Femur (tissue), 1 donor: ENCODE measurements around the gene UNC5CL.

Source experiments
- DNase-seq: peaks from one replicate; pipeline ENCODE4 v3.0.0-alpha.2; 2017

UNC5CL gene

DNA sequence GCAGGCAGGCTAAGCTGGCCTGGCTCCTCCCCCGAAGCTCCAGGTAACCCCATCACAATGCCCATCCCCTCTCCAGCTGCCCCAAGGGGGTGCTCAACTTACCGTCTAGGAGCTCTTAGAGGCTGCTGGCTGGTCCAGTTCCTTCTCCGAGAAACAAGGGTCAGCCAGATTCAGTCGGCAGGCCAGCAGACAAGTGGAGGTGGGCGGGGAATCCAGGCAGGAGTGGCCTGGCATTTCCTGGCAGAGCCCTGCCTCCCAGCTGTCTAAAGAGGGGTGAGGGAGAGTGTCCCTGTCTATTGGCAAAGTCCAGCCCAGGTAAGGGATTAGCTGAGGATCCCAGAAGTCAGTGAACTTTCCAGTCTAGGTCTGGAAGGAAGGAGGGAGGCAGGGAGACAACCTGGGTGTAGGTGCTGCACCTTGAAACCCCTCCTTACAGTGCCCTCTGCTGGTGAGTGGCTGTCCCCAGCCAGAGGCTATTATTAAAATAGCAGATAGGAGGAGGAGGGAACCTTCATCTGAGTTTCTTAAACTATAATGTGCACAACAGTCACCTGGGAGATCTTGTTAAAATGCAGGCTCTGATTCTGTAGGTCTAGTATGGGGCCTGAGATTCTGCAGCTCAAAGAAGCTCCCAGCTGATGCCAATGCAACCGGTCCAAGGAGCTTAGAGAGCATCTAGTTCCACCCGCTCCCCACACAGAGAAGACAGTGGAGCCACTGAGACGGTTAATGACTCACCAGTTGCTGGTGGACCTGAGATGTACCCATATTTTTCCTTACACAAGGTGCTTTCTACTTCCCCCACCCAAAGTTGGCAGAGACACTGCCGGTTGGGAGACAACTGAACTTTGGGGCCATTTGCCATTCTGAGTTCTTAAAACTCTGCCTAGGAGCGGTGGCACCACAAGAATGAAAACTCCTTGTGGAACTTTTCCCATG is at the start of gene UNC5CL:
UNC5CL (minus strand) TSS at position 162 of the 939 bp plus-strand sequence. CDS start 4,147 bp downstream, outside the sequence.
- no peak for DNase-seq

GRCh38 chr6:41088451-41088850 is 49.4 kb upstream of the UNC5CL start:
- no peak for DNase-seq

DNA sequence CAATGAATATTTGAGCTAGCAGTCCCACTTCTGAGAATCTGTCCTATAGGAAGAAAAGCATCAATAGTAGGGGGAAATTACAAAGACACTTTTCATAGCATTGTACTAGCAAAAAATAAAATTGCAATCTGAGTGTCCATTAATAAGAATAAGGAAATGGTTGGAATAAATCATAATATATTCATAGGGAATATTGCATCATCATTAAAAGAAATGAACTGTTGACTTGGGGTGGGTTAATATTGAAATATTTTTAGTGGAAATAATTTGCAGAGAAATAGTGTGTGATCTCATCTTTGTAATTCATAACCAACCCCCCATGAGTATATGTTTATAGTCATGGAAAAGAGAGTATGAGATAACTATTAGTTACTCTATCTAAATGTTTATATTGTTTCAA is 46.2 kb upstream of the UNC5CL start:
- no peak for DNase-seq

- no peak for DNase-seq
These were observed 44.1 kb upstream of the UNC5CL start for GRCh38 chr6:41083072-41083471.

GRCh38 chr6:41080621-41081020 is 41.6 kb upstream of the UNC5CL start:
- no peak for DNase-seq

DNA sequence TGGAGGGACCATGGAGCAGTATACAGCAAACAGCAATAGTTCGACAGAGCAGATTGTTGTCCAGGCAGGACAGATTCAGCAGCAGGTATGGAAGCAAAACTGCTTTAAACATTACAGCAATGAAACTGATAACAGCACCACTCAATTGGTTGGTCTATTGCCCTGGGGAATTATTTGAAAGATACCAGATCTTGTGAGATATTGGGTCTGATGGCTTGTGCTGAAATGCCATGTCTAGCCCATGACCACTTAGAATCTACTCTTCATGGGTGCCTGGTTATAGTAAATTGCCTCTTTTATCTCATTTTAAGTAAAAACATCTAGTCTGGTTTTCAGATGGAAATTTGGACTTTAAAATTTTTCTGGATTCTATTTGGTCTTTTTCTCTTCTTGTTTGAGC is 40.1 kb upstream of the UNC5CL start:
- DNase-seq = no peak

- DNase-seq = no peak
These were observed 39.1 kb upstream of the UNC5CL start for GRCh38 chr6:41078101-41078500.

DNA sequence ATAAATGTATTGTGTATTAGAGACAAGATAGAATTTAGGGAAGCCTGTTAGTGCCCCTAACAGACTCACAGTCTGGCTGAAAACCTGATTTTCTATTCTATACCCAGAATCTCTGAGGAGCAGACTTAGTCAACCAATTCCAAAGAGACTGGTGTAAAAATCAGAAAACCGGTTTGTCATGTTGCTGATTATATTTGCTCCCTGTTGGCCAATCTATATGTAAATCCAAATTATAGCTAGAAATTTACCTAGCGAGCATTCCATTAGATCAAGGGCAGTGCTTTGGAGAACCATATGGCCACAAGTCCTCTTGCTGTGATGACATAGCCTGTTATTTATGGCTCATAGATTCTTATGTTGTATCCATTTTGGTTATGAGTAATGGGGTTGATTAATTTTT is 38.5 kb upstream of the UNC5CL start:
- no peak for DNase-seq

- no peak for DNase-seq
These were observed 36.9 kb upstream of the UNC5CL start for GRCh38 chr6:41075651-41076626.

DNA sequence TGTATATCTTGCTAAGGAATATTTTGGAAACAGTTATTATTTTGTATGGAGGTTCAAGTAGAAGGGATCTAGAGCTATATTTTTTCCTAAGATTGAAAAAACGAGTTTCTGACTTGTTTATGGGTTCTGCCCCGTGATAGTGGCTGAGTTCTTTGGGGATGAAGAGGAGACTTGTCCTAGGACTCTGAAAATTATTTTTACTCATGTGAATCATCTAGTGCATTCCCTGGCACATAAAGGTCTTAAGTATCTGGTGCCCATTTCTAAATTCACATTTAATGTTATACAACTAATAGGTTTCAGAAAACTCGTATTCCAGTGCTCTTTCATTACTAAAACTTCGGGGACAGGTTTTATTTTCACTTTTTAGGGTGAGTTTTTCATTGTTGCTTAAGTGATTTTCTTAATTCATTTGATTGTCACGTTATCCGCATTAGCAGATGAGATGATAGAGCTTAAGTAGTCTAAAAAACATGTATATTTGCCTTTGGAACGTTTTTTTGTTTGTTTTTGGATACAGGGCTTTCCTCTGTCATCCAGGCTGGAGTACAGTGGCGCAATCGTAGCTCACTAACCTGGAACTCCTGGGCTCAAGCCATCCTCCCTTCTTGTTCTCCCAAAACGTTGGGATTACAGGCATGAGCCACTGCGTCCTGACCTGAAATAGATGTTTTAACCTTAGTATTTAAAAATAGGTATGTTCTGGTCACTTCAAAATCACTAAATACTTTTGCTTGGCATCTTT is 35.8 kb upstream of the UNC5CL start:
- DNase-seq = no peak

GRCh38 chr6:41073968-41074691 is 35.1 kb upstream of the UNC5CL start:
- no peak for DNase-seq

GRCh38 chr6:41073203-41073967 is 34.4 kb upstream of the UNC5CL start:
- peak; percentile 93 for DNase-seq

GRCh38 chr6:41072836-41073202 is 33.8 kb upstream of the UNC5CL start, which contains the start of gene NFYA:
Gene NFYA (plus strand): TSS chr6:41072974. CDS start chr6:41079090, 6,116 bp downstream.
- no peak for DNase-seq

GRCh38 chr6:41071923-41072835 is 33.2 kb upstream of the UNC5CL start, which contains the start of gene OARD1:
Gene OARD1 (minus strand): TSS chr6:41072356. CDS start chr6:41071634, 722 bp downstream.
- peak; percentile 100 for DNase-seq

DNA sequence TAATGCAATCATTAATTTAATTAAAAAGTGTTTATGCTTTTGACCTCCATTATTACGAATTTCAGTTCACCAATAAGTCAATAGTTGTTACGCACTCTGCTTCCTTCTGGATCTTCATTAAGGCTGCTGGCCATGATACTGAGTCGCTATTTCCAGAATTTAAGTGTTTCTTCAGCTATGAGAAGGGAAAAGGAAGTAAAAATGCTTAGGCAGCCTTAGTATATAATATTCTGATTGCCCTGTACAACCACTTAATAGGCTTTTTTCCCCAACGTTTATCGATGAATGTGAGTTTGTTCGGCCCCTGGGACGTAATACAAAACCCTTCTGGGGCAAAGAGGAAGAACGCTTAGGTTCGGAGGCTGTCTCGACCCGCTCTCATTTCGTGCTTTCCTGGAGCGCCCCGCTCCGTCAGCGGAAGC is 32.5 kb upstream of the UNC5CL start:
- DNase-seq = no peak

GRCh38 chr6:41066867-41067304 is 27.9 kb upstream of the UNC5CL start:
- peak; percentile 83 for DNase-seq

GRCh38 chr6:41065550-41066026 is 26.6 kb upstream of the UNC5CL start:
- DNase-seq = no peak

- no peak for DNase-seq
These were observed 25.8 kb upstream of the UNC5CL start for GRCh38 chr6:41064841-41065240.

- no peak for DNase-seq
These were observed 24.9 kb upstream of the UNC5CL start for GRCh38 chr6:41063884-41064285.

DNA sequence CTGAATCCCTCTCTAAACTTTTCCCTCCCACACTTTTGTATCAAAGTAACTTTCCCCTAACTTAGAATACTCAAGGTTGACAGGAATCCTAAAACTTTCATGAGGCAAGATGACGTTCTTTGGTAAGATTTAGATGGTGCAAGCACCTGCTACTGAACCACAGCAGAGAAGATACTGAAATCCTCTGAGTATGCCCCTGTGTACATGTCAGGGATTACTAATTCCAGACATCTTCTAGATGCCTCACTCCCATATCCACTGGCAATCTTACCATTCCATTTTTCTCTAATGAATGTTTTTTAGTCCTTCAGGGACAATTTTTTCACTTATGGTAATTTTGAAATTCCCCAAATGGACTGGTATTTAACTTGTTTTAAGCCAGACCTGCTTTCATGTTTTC is 23.0 kb upstream of the UNC5CL start:
- DNase-seq = no peak
